Fibroblast of the conjunctiva (primary cell): ENCODE results near the gene GSC2.
A peak's percentile ranks its signal among the peaks of the same experiment; 100 is the strongest.
"Not testable (repeated sequence)": the region's sequence is repeated elsewhere in the genome, so short reads cannot be mapped to it uniquely, and the experiment has no call there.

Experiments used
- DNase-seq: peaks from one replicate; pipeline ENCODE4 v3.0.0-alpha.2; 2010; ENCODE audit warnings: low read depth

Gene GSC2

GRCh38 chr22:19178065-19178656, 28.1 kb upstream of the GSC2 start:
- DNase-seq = no peak

GRCh38 chr22:19177164-19178064, 27.3 kb upstream of the GSC2 start:
- no peak for DNase-seq

GRCh38 chr22:19176732-19177131, 26.6 kb upstream of the GSC2 start:
- DNase-seq = no peak

GRCh38 chr22:19176175-19176643, 26.1 kb upstream of the GSC2 start:
- no peak for DNase-seq

GRCh38 chr22:19175602-19176174, 25.6 kb upstream of the GSC2 start:
- DNase-seq = no peak

- DNase-seq = no peak
Measured at GRCh38 chr22:19175026-19175601, 25.0 kb upstream of the GSC2 start.

GRCh38 chr22:19174106-19175025, 24.3 kb upstream of the GSC2 start:
- peak; percentile 66 for DNase-seq

GRCh38 chr22:19173047-19174035, 23.2 kb upstream of the GSC2 start:
- no peak for DNase-seq

- no peak for DNase-seq
Measured at GRCh38 chr22:19172213-19173046, 22.3 kb upstream of the GSC2 start.

- no peak for DNase-seq
Measured at GRCh38 chr22:19169947-19170318, 19.8 kb upstream of the GSC2 start.

GRCh38 chr22:19169002-19169946, 19.2 kb upstream of the GSC2 start:
- DNase-seq = no peak

GRCh38 chr22:19168088-19168890, 18.2 kb upstream of the GSC2 start:
- DNase-seq = no peak

GRCh38 chr22:19167106-19167869, 17.2 kb upstream of the GSC2 start:
- no peak for DNase-seq

GRCh38 chr22:19166421-19166820, 16.3 kb upstream of the GSC2 start:
- DNase-seq = no peak

GRCh38 chr22:19164425-19164824, 14.3 kb upstream of the GSC2 start:
- DNase-seq = no peak

GRCh38 chr22:19158649-19159048, 8.6 kb upstream of the GSC2 start:
- not testable (repeated sequence) for DNase-seq

- DNase-seq = not testable (repeated sequence)
Measured at GRCh38 chr22:19156109-19156508, 6.0 kb upstream of the GSC2 start.
